HG02798 (cell line): ENCODE results near the gene PPHLN1.
"Not testable (repeated sequence)": the region's sequence is repeated elsewhere in the genome, so short reads cannot be mapped to it uniquely, and the experiment has no call there.

Source experiments
- ATAC-seq: cut with Tn5 transposase; IDR thresholded peaks from one replicate; pipeline ENCODE4 v1.9.1; 2021; ENCODE audit warnings: mild to moderate bottlenecking; ENCODE audit not compliant: unreplicated experiment, poor library complexity

The PPHLN1 gene

GRCh38 chr12:42364692-42365091 is 38.7 kb downstream of the PPHLN1 start:
- no peak for ATAC-seq

DNA sequence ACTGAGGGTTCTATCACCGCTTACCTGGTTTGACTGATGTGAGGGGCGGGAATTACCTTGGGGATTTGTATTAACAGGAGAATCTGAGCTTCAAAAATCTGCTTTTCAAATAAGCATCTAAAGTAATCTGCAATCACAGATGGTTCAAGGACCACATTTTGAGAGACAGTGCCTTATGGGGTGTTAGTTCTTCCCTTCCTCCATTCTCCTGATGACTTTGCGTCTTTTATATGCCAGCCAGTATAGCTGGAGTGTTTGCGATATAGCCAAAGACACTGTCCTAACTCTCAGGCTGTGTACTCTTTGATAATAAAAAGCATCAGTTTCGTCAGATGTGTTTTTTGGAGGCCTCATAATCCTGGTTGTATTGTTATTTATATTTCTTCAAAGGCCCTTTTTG is 39.5 kb downstream of the PPHLN1 start:
- ATAC-seq = no peak

DNA sequence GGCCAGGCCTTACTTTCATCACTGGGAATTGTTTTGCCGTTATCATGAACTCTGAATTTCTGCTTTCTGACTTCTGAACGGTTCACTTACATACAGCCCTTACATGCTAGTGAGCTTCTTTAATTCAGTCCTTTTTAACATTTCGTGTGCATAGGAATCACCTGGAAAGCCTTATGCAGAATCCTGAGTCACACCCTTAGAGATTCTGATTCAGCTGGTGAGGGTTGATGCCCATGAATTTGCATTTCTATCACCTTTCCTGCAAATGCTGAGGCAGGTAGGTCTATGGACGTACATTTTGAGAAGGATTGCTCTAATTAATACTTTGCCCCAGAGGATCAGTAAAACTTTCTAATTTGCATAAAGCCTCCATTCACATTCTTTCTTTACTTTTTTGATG is 44.0 kb downstream of the PPHLN1 start:
- ATAC-seq = no peak

- peak; percentile 86 for ATAC-seq
Observed at GRCh38 chr12:42372154-42372791, 46.3 kb downstream of the PPHLN1 start.

DNA sequence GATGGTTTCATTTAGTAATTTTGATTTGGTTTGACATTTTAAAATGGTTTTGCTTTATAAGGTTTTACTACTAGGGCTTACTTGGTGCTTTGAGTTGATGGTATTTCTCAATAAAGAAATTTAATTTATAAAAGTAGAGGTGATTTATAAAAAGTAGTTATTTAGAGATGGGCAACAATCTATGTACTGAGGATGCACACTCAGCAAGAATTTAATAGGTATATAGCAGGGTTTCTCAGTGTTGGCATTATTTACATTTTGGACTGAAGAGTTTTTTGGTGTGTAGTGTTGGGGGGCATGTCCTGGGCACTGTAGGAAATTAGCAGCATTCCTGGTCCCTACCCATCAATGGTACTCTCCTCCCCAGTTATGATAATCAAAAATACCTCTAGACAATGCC is 47.7 kb downstream of the PPHLN1 start:
- peak; percentile 16 for ATAC-seq

GRCh38 chr12:42380733-42381132 is 54.8 kb downstream of the PPHLN1 start:
- ATAC-seq = no peak

- no peak for ATAC-seq
Observed at GRCh38 chr12:42382013-42382696, 56.2 kb downstream of the PPHLN1 start.

GRCh38 chr12:42385326-42385841 is 59.4 kb downstream of the PPHLN1 start:
- ATAC-seq = no peak

DNA sequence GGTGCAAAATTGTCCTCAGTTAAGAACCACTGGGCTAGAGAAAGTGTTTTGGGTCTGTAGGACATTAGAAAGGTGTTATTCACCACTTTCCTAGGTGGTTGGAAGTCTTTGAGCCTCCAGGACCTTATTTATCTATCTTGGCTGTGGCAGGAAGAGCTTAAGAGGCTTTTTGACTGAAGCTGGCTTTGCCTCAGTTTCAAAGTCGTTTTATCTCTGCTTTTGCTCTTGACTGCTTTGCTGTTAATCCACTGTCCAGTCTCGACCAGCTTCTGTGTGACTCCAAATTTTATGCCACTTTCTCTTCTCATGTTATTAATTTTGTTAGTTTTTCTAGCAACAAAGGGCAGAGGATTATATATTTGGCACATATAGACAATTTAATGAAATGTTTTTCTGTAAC is 60.3 kb downstream of the PPHLN1 start:
- ATAC-seq = no peak

DNA sequence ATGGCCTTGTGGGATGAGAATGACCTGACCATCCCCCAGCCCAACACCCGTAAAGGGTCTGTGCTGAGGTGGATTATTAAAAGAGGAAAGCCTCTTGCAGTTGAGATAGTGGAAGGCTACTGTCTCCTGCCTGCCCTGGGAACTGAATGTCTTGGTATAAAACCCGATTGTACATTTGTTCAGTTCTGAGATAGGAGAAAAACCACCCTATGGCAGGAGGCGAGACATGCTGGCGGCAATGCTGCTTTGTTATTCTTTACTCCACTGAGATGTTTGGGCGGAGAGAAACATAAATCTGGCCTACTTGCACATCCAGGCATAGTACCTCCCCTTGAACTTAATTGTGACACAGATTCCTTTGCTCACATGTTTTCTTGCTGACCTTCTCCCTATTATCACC is 62.1 kb downstream of the PPHLN1 start:
- ATAC-seq = not testable (repeated sequence)

DNA sequence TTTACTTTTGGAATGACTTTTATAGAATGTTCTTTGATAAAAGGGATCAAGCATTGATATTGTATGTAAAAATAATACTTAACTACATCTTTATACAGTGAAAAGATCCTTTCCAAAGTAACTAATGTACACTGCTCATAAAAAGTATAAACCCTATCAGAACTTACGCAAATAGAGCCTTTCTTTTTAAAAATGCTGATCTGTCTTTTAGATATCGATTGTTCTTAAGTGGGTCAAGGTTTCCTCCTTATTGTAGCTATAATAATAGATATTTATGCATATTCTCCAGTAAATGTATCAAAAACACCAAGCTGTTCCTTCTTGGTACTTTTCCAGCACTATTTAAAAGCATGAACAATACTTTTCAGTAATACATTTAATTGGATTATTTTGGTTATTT is 68.5 kb downstream of the PPHLN1 start:
- no peak for ATAC-seq

DNA sequence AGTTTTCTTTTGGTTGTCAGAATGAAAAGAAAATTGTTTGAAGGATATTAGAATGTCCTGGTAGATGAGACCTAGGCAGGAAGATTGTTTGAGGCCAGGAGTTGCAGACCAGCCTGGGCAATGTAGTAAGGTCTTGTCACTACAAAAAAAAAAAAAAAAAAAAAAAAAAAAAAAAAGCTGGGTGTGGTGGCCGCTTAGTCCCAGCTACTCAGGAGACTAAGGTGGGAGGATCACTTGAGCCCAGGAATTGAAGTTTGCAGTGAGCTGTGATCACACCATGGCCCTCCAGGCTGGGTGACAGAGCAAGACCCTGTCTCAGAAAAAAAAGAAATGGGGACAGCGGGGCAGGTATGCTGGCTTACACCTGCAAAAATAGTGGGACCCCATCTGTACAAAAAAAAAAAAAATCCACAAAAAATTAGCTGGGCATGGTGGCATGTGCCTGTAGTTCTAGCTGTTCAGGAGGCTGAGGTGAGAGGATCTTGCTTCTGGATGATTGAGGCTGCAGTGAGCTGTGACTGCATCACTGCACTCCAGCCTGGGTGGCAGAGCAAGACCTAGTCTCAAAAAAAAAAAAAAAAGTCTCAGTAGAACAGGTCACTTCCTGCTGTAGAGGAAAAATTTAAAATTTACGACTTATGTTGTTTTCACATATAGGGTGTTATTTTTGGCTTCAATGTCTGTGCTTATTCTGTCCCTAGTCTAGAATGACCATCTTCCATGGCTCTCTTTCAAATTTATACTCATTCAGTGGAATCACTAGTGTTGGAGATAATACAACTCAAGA is 70.7 kb downstream of the PPHLN1 start:
- no peak for ATAC-seq

GRCh38 chr12:42402821-42403411 is 76.9 kb downstream of the PPHLN1 start:
- ATAC-seq = no peak

- ATAC-seq = no peak
Observed at GRCh38 chr12:42407306-42407705, 81.3 kb downstream of the PPHLN1 start.

DNA sequence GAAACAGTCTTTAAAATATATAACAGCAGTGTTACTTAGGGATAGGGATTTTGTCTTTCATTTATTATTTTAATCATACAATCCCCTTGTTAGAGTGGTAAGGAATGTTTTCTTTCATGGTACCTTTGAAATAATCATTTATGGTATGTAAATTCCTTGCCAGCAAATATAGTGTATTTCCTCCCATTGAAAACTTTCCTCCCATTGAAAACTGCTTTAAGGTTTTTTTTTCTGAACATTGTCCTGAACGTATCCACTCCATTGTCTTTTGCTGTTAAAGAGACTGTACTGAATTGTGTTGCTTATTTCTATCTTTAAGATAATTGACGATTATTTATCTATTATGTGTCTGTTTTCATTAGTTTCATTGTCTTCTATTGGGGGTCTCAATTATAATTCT is 83.5 kb downstream of the PPHLN1 start:
- no peak for ATAC-seq

GRCh38 chr12:42410340-42410739 is 84.4 kb downstream of the PPHLN1 start:
- no peak for ATAC-seq

GRCh38 chr12:42420395-42420794 is 94.4 kb downstream of the PPHLN1 start:
- ATAC-seq = no peak

- ATAC-seq = peak; percentile 89
Observed at GRCh38 chr12:42421844-42422779, 96.1 kb downstream of the PPHLN1 start.

DNA sequence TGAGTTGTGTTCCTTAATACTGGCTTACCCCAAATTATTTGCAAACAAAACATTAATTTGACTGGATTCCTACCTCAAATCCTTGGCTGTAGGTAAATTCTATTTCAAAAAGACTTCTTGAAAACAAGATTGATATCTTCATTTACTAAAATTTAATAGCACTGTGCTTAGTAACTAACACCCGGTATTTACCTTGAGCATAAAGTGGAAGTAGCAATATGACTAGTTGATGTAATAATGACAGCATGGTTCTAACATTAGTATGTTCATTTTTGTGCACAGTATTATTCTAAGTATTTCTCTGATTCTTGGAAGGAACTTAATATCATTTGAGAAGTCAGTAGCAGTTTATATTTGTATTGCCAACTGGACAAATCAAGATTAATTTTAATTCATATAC is 96.8 kb downstream of the PPHLN1 start:
- no peak for ATAC-seq

- no peak for ATAC-seq
Observed at GRCh38 chr12:42426746-42427145, 100.8 kb downstream of the PPHLN1 start.
